Caco-2 (cell line): Measurements from ENCODE around the gene FRMD4A. TPM values are rescaled to one million over a fixed set of nuclear protein-coding genes. Genes with fewer than 3 reads are reported as not detected.

Source experiments
- BruUV-seq: library from RNA; stranded (reverse); fragments of 400-500 nt; replicated peaks from 2 replicates; lab custom pipeline; 2021; lab: Mats Ljungman, UMichigan
- CTCF ChIA-PET: fragments of 300-600 bp; sonication (Branson Sonifier 250); formaldehyde crosslinking; loops from one replicate; lab custom pipeline; 2022; ENCODE audit warnings: antibody characterized with exemption; lab: Charles Lee
- POLR2A ChIA-PET: fragments of 300-600 bp; sonication (Branson Sonifier 250); formaldehyde crosslinking; loops from one replicate; lab custom pipeline; 2022; ENCODE audit warnings: antibody characterized with exemption; lab: Charles Lee
- DNase-seq, 2 experiments: peaks; one replicate each; pipeline versions ENCODE4 v3.0.0 to v3.0.0-alpha.2; 2020 to 2022
- H3K27me3 ChIP-seq: replicated peaks from 2 replicates; pipeline ENCODE4 v1.6.0; 2011; ENCODE audit warnings: low read length; ENCODE audit not compliant: control insufficient read depth, insufficient read depth
- H3K36me3 ChIP-seq: 2 replicates; pipeline ENCODE4 v1.5.1; 2011; ENCODE audit warnings: low read length; ENCODE audit not compliant: control insufficient read depth, insufficient read depth
- H3K4me1 ChIP-seq: fragments of 250-450 bp; sonication (Bioruptor Pico); 2 replicates; pipeline ENCODE4 v1.5.1; 2020; ENCODE audit warnings: mild to moderate bottlenecking
- H3K4me3 ChIP-seq: 2 replicates; pipeline ENCODE4 v1.5.1; 2011; ENCODE audit warnings: low read depth, mild to moderate bottlenecking, control low read depth, low read length
- H3K9me3 ChIP-seq: fragments of 250-450 bp; sonication (Bioruptor Pico); 2 replicates; pipeline ENCODE4 v1.5.1; 2020; ENCODE audit warnings: mild to moderate bottlenecking, moderate library complexity
- H3K27ac Mint-ChIP-seq: one replicate; pipeline ENCODE4 v1.8.0; 2022; ENCODE audit warnings: mixed read lengths; ENCODE audit not compliant: unreplicated experiment
- H3K27me3 Mint-ChIP-seq: one replicate; pipeline ENCODE4 v1.8.0; 2022; ENCODE audit warnings: mixed read lengths; ENCODE audit not compliant: insufficient read depth, unreplicated experiment
- H3K36me3 Mint-ChIP-seq: one replicate; pipeline ENCODE4 v1.8.0; 2022; ENCODE audit warnings: mild to moderate bottlenecking, mixed read lengths; ENCODE audit not compliant: insufficient read depth, unreplicated experiment
- H3K4me1 Mint-ChIP-seq: one replicate; pipeline ENCODE4 v1.8.0; 2022; ENCODE audit warnings: low read depth, mixed read lengths; ENCODE audit not compliant: unreplicated experiment
- H3K4me3 Mint-ChIP-seq: one replicate; pipeline ENCODE4 v1.8.0; 2022; ENCODE audit warnings: mild to moderate bottlenecking, moderate library complexity, mixed read lengths; ENCODE audit not compliant: unreplicated experiment
- H3K9me3 Mint-ChIP-seq: one replicate; pipeline ENCODE4 v1.8.0; 2022; ENCODE audit warnings: mixed read lengths; ENCODE audit not compliant: unreplicated experiment
- CTCF ChIP-seq, 2 experiments: fragments of 200-600 bp in 1 of 2; IDR thresholded peaks; 1 replicate in 1 of 2; 2 replicates in 1 of 2; pipeline versions ENCODE4 v1.5.1 to v1.8.0; 2011 to 2022; ENCODE audit warnings: antibody characterized with exemption in 1 of 2, control low read depth in 1 of 2, inconsistent platforms in 1 of 2, low read depth in 1 of 2, low read length in 1 of 2, mild to moderate bottlenecking in 1 of 2, moderate library complexity in 1 of 2; ENCODE audit not compliant: insufficient read depth in 1 of 2, severe bottlenecking in 1 of 2, unreplicated experiment in 1 of 2
- intact Hi-C: fragments of 100-400 bp; cut with micrococcal nuclease; formaldehyde crosslinking; loops from one replicate; pipeline ENCODE4 v1.10.0; 2022; ENCODE audit not compliant: unreplicated experiment
- total RNA-seq: library from RNA; stranded (reverse); gene quantifications from 2 replicates; pipeline ENCODE4 v1.2.3, GENCODE V29; 2022

FRMD4A gene
- total RNA-seq, 1 experiment from 2014 or later = 52.1 TPM

DNA sequence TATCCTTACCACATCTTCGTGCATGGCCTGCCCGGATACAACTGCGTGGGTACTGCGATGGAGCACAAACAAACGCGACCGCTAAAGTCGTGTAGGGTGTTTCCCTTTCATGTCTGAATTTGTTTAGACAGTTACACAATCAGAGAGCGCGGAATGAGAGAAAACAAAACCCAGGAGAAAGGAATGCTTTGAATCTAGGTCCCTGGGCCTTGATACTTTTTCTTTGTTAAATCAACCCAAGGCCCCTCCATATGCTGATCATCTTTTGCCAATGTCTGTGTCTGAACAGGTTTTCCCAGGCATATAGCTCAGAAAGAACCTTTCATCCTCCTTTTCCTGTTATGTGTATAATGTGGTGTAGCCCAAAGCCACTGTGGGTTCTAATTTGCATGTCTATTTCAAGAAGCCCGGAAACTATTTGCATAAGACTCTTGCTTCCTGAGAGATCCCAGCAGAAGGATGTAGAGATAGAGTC is 145.8 kb downstream of the FRMD4A start:
- POLR2A ChIA-PET = interaction anchor here (0.6 to 2.8 kb wide), 32 partner anchors 11 to 774 kb away, joined by 3 to 36 read pairs (median 4); partner anchors contain the start of genes CDNF, HSPA14, MEIG1 and MSANTD7
- peak overlapping the region; percentile 6; the same call in 1 of the 2 replicates for H3K4me3 ChIP-seq

DNA sequence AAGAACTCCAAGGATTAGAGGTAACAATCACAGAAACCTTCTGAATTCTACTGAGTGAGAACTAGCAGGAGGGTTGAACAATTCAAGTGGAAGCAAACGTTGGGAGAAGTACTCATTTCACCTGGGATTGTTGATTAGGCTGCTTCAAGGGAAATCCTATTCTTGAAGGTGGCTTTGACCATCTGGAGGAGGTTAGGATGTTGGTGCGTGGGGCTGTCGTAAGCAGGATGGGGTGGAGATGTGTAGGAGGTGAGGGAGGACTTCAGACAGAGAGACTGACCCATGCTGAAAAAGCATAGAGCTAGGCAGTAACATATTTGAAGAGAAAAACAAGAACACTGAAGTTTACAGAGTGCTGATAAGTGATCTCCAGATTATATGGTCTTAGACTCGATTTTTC is 147.9 kb downstream of the FRMD4A start:
- peaks cover 30% of the 10 kb centered on the region for H3K4me1 Mint-ChIP-seq

More for the DNA sequence above, 145.8 kb downstream of the FRMD4A start:
- intact Hi-C loops = loop anchor here (1.0 to 5.0 kb wide), 6 partner anchors 40 to 398 kb away; no protein-coding TSS in a partner anchor
- Histone ChIP-seq H3K4me1 (peaks cover 15% of the 10 kb centered on the region), H3K9me3 (no peaks in the 10 kb centered on the region), H3K27me3 (no peaks in the 10 kb centered on the region), H3K36me3 (no peaks in the 10 kb centered on the region)
- H3K4me3 Mint-ChIP-seq = peak overlapping the region; percentile 73
- no peak for TF ChIP-seq CTCF (IDR thresholded peaks at IDR 0.05; ENCODE audit: insufficient read depth in 1 of 2, low read depth in 1 of 2, low read length in 1 of 2, severe bottlenecking in 1 of 2, unreplicated experiment in 1 of 2)
- peak overlapping the region; percentile 99 for H3K27ac Mint-ChIP-seq
- H3K9me3 Mint-ChIP-seq = no peaks in the 10 kb centered on the region
- DNase-seq = peak; percentile 79 to 85
- peaks cover 20% of the 10 kb centered on the region for H3K36me3 Mint-ChIP-seq
- CTCF ChIA-PET = interaction anchor here (0.6 to 2.7 kb wide), 14 partner anchors 11 to 769 kb away, joined by 3 to 49 read pairs (median 5); partner anchors contain the start of gene DCLRE1C
- peaks cover 4% of the 10 kb centered on the region for H3K27me3 Mint-ChIP-seq
- no TSS peak for BruUV-seq
- peaks cover 30% of the 10 kb centered on the region for H3K4me1 Mint-ChIP-seq

GRCh38 chr10:14181567-14181936 is 149.2 kb downstream of the FRMD4A start:
- H3K4me1 Mint-ChIP-seq = peaks cover 29% of the 10 kb centered on the region
- ChIA-PET CTCF (interaction anchor here (1.5 kb wide), 1 partner anchor 15 kb away, joined by 5 read pairs; no protein-coding TSS in a partner anchor), POLR2A (no interaction called here)
- no peak for DNase-seq
- TF ChIP-seq CTCF (IDR thresholded peaks at IDR 0.05; ENCODE audit: insufficient read depth in 1 of 2, low read depth in 1 of 2, low read length in 1 of 2, severe bottlenecking in 1 of 2, unreplicated experiment in 1 of 2) = no peak
- Histone ChIP-seq H3K4me1 (peaks cover 15% of the 10 kb centered on the region), H3K27me3 (no peaks in the 10 kb centered on the region), H3K4me3 (no peak overlapping the region), H3K36me3 (no peaks in the 10 kb centered on the region), H3K9me3 (no peaks in the 10 kb centered on the region)
- H3K36me3 Mint-ChIP-seq = peaks cover 20% of the 10 kb centered on the region
- peaks cover 2% of the 10 kb centered on the region for H3K9me3 Mint-ChIP-seq
- no peak overlapping the region for H3K27ac Mint-ChIP-seq
- no TSS peak for BruUV-seq
- H3K4me3 Mint-ChIP-seq = no peak overlapping the region
- H3K27me3 Mint-ChIP-seq = peaks cover 7% of the 10 kb centered on the region
- intact Hi-C loops = no loop called here

More for the DNA sequence above, 147.9 kb downstream of the FRMD4A start:
- H3K9me3 ChIP-seq = no peaks in the 10 kb centered on the region
- Mint-ChIP-seq H3K27me3 (peaks cover 4% of the 10 kb centered on the region), H3K9me3 (no peaks in the 10 kb centered on the region), H3K27ac (peak overlapping the region; percentile 50), H3K36me3 (peaks cover 20% of the 10 kb centered on the region), H3K4me3 (no peak overlapping the region)
- no peak overlapping the region for H3K4me3 ChIP-seq
- no TSS peak for BruUV-seq
- no peaks in the 10 kb centered on the region for H3K27me3 ChIP-seq
- H3K36me3 ChIP-seq = no peaks in the 10 kb centered on the region
- H3K4me1 ChIP-seq = peaks cover 15% of the 10 kb centered on the region
- ChIA-PET POLR2A (no interaction called here), CTCF (no interaction called here)
- intact Hi-C loops = no loop called here
- DNase-seq = no peak
- no peak for TF ChIP-seq CTCF (IDR thresholded peaks at IDR 0.05; ENCODE audit: insufficient read depth in 1 of 2, low read depth in 1 of 2, low read length in 1 of 2, severe bottlenecking in 1 of 2, unreplicated experiment in 1 of 2)
